GM21360 (cell line): Measurements from ENCODE around the gene ITPR1.

ENCODE experiments used
- ATAC-seq: cut with Tn5 transposase; IDR thresholded peaks from one replicate; pipeline ENCODE4 v1.9.1; 2021; ENCODE audit warnings: mild to moderate bottlenecking, moderate library complexity; ENCODE audit not compliant: unreplicated experiment

Gene ITPR1

DNA sequence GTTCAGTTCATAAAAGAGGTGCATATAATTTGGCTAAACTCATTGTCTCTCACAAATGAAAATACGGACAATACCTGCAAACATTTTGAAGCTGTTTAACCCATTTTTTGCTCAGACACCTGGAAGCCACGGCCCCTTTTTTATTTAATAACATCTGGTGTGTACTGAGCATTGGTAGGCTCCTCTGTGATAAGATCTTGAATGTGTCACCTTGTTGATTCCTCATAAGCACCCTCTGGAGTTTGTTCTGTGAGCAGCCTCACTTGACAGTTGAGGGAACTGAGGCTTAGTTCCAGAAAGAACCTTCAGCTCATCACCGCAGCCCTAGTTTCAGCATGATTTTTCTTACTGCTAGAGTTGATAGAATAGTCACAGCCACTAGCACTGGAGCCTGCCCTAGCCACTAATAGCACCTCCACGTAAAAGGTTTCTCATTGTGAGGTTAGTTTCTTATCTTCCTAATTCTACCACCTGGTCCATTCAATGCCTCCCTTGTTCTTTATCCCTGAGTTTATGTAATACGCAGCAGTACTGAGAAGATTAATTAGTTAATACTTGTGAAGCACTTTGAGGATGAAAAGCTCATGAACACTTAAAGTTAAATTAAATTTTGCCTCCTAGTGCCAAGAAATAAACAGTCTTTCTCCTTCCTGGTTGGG is 71.9 kb downstream of the ITPR1 start:
- ATAC-seq = no peak

DNA sequence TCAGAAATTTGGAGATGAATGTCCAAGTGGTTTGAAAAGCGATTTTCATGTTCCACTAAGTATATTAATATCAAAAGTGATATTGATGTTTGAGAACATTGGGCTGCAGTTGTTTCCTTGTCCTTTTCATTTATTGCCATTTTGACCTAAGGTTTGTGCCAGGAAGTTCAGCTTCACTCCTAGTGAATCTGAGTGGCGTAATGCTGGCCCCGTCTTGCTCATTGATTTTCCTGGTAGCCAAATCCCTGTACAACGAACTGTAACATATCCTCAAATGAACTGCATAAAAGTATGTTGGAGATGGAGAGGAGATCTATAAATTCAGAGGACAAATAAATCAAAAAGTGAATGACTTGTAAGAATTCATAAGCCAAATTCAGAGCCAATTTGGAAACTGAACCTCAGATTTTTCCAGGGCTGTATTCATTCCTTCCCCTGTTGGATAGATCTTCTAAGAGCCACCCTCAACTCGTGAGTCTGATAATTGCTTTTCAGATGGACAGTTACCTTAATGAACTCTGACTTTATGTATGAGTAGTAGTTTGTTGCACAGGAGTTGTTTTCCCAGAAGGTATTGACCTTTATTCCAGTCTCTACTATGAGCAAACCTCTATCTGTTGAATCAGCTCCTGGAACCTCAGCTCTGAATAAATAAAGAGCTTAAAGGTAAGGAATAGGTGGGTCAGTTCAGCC is 72.8 kb downstream of the ITPR1 start:
- no peak for ATAC-seq

DNA sequence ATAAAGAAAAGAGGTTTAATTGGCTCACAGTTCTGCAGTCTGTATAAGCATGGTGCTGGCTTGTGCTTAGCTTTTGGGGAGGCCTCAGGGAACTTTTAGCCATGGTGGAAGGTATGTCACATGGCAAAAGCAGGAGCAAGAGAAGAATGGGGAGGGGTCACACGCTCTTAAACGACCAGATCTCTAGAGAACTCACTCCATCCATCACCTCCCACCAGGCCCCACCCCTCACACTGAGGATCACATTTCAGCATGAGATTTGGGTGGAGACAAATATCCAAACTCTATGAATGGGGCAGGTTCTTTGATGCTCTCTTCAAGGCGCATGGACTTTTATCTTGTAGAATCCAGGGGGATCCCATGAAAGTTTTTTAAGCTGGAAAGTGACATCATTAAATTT is 75.7 kb downstream of the ITPR1 start:
- no peak for ATAC-seq

DNA sequence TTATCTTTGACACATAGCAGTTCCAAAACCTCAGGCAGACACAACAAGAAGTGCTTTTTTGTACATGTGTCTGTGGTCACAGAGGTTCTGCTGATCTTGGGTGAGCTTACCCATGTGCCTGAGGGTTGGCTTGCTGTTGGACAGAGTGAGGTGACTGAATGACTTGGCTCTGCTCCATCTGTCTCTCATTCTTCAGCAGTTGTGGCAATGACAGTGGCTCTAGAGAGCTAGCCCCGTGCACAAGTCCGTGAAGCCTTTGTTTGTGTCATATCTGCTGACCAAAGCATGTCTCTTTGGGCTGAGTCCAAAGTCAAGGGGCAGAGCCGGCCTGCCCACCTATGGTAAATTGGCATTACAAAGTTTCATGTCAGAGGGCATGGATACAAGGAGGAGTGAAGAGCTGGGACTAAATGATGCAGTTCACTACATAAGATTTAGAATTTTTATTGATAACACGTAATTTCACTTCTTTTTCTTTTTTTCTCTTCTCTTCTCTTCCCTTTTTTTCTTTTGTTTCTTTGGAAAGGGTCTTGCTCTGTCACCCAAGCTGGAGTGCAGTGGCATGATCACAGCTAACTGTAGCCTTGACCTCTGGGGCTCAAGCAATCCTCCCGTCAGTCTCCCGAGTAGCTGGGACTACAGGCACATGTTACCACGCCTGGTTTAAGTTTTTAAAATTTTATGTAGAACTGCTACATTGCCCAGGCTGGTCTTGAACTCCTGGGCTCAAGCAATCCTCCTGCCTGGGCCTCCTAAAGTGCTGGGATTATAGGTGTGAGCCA is 77.9 kb downstream of the ITPR1 start:
- no peak for ATAC-seq

DNA sequence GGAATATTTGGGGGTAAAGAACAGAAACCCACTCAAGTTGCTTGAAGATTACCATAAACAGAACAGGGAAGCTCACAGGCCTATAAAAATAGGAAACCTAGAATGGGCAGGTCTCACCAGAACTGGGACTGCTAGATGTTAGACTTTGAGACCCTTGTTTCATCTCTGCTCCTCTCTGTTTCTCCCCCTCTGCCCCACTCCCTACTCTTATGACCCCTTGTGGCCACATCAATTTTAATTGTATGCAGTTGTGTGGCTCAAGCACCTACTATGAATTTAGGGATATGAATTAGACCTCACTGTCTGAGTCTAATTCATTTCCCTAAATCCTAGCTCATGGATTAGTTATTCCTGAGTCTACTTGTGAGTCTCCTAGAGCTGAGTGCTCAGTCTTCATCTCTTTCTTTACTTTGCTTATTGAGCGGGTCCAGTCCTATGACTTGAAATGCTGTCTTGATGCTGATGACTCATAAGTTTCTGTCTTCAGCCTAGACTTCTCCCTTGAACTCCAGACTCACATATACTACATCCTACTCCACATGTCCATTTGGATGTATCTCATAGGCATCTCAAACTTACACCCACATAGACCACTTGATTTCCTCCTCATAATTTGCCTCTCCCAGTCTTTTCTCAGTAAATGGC is 78.7 kb downstream of the ITPR1 start:
- no peak for ATAC-seq

DNA sequence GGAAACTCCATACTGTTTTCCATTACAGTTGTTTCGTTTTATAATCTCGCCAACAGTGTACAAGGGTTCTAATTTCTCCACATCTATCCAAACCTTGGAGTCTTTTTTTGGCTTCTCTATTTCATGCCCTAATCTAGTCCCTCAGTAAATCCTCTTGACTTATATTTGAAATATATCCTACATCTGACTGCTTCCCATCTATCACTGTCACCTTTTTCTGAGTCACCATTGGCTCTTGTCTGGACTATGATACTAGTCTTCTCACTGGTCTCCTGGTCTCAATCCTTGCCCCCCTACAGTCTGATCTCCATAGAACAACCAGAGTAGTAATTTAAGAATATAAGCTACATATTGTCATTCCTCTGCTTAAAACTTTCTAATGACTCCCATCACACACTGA is 80.0 kb downstream of the ITPR1 start:
- ATAC-seq = no peak

DNA sequence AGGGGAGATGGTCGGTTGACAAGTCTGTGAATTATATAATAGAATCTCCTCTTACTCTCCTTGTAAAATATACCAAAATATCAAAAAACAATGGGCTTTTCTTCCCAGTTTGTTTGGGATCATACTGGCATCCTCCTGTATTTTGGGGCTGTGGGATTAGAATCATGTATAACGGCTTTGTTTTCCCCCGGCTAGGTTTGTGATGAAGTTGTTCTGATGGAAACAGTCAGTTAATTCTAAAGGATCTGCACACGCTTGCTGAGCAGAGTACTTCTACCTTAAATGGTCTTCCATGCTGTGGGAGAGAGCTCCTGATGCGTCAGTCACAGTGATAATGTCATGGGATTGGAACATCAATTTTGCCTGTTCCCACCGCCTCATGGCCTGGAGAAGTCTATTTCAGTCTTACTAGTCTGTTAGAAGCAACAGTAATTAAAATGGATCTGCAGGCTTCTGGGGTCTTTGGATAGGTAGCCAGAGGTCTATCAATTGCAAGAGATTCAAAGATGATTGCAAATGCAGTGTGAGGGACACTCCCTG is 81.3 kb downstream of the ITPR1 start:
- ATAC-seq = no peak

DNA sequence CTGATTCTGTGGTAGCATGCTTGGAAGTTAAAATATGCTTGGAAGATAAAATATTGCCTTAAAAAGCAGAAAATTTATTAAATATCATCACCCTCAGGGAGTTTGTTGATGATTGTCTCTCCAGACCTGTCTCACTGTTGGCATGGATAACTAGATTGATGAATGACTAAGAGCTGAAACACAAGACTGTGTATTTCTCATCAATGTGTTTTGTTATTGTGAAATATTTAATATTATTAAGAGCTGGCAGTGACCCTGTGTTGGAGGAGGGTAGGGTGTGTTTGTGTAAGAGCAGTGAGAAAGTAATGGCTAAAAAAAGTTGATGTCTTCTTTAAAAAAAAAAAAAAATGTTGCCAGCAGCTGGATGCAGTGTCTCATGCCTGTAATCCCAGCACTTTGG is 82.2 kb downstream of the ITPR1 start:
- ATAC-seq = no peak

DNA sequence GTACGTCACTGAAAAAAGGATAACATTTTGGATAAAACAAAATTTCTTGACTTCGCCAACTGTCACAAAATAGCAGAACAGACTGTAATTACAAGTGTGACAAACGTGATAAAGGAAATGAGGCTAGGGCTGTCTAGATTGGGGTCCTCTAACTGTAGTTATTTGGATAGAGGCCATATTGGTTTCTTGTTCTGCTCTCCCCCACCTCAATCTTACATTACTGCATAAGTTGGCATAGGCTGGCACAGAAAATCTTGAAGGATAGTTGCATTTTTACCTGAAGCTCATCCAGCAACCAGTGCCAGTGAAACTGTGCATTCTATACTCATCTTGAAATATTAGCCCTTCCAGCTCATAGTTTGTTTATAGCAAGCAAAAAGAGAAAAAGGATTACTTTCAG is 84.6 kb downstream of the ITPR1 start:
- ATAC-seq = no peak

DNA sequence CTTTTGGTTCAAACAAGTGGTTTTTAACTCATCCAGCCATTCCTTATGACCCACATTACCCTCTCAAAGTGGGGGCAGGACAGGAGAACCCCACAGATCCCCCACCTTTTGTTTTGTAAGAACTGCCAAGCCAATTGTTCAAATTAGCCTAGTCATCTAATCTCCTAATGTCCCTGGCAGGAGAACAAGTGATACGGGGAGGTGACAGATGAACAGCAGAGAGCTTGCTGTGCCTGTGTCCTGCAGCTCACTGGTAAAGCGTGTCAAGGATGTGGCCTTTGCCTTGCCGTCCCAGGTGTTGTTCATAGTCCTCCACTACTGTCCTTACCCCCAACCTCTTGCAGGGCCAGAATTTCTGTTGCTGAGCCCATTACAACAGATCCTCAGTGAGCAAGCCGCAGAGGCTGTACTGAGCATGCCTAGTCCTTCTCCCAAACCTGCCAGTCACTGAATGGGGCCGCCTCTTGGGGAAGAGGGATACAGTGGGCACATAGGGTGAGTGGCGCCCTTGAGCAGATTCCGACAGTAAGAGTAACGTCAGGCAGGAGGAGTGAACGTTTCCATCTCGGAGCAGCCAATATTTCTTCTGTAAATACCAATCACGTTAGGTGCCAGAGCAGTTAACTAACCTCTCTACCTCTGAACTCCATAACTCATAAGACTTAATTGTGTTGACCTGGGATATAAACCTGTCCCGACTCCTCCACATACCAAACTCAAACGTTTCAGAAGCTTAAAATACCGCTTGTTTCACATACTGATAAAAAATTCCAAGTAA is 87.4 kb downstream of the ITPR1 start:
- no peak for ATAC-seq

DNA sequence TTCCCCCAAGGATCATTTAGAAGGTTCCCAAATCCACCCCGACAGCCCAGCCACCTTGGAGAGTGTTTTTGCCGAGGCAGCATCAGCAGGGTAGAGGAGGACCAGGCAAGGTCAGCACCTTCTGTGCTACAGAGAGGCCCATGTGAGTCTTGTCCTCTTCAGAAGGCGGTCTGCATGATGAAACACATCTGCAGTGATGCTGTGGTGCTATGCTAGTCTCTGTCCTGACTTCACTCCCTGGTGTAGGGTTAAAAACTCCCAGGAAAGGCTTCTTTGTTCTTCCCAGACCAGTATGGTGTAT is 87.9 kb downstream of the ITPR1 start:
- ATAC-seq = no peak

DNA sequence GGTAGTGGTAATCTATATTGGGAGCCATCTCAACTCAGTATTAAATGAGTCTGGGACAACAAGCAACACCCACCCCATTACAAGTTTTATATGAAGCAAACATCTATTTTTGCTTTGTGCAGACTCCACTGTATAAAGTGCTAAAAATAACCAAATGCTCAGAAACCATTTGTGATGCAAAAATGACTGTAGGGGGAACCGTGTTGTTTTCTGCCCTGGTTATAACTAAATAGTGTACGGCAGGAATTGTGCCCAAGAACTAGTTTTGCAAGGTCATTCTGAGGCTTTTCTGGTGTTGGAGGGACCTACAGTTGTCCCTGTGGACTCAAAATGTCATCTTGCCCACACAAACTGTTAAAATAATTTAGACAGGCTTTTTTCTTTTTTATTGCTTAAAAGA is 88.3 kb downstream of the ITPR1 start:
- ATAC-seq = no peak

DNA sequence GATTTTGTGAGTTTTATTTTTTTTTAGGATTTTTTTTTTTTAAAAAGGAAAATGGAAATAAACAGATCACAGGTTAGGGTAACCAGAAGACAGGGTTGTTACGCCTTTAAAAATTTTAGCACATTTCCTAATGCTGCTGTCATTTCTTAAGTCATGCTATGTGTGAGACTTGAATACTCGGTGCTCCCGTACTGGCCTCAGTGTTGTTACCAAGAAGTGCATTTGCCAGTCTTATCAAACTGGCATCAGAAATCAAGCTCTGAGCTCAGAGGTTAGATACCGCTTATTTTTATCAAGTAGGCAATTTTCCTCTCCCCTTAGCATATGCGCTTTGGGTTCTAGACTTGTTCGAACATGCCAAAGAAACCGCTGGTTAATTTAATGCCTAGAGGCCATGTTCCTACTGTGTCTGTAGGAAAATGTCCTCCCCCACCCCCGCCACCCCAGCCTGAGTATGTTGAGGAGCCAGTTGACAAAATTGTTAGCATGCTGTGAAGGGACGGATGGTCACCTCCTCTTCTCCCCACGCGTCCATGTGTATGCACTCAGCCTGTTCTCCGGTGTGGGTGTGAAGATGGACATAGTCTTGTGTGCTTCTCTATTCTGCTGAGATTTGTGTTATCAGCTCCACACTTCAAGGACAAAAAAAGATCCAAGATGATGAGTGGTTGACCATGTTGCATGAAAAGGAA is 88.9 kb downstream of the ITPR1 start:
- ATAC-seq = no peak

DNA sequence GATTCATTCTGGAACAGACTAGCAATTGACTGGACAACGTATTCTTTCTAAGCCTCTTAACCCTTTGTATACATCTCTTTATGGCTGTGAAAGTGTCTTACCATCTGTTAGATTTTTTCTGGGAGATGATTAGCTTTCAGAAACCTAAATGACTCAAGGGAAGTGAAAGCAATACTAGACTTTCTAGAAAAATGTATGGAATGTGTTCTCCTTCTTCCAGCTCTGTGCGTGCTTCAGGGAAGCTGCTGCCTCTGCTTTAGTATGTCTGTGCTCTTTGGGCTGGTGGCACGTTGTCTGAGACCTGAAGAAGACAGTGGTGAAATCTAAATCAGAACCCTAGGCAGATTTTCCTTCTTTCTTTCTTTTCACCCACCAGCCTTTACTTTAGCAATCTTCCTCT is 89.5 kb downstream of the ITPR1 start:
- ATAC-seq = no peak

DNA sequence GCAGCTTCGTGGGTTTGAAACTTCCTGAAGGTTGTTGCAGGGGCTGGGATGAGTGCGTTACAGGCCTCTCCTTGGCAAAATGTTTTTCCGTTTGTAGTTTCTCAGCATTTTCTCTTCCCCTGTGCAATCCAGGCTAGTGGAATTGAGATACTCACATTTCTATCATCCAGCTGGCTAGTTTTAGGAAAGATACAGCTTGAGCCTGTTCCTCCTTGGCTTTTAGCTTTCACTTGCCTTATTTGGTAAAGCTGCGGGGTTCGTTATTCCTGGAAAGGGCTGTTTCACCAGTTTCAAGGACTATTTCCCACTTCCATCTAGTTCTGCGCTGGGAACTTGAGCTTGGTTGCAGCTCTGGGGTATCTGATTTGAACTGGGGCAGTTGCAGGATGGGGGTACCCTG is 90.3 kb downstream of the ITPR1 start:
- no peak for ATAC-seq

DNA sequence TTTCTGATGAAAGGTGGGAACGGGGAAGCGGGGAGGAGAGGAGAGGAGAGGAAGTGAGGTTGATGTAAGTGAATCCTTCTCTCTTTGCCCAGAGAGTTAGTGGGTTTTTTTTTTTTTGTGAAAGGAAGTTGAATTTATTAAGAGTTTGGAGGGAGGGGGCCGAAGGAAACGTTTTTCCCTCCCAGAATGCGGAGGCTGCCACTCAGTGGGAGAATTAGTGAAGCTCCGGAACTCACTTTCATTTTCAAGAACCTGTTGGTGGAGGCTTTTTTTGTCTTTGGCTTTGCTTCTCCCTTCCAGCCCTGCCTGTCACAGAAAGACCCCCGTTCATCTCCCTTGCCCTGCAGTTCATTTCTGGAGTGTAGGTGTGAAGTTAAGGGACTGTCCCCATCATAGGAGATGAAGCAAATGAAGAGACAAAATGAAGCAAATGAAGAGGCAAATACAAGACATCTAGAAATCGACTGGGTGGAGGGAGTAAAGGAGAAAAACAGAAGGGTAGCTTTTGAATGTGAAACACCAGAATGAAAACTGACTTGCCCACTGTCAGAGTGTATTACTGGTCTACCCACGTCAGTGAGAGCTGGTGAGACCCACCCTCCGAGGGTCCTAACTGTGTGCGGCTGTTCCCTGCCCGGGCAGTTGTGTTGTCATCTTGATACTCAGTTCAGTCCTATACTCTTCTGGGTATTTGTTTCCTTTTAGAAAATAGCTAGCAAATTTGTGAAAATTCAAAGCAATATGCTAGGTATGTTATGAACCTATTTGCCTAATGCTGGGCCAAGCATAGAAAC is 91.5 kb downstream of the ITPR1 start:
- peak; percentile 60 for ATAC-seq

DNA sequence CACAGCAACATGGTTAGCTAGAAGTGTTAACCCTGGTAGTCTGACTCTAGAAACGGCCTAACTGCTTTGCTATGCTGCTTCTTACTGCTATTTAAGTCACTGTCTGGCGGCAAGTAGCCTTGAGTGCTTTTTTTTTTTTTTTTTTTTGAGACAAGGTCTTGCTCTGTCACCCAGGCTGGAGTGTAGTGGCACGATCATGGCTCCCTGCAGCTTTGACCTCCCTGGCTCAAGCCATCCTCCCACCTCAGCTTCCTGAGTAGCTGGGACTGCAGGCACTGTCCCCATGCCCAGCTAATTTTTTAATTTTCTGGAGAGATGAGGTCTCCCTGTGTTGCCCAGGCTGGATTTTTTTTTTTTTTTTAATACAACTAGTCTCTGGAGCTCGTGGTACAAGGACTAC is 93.2 kb downstream of the ITPR1 start:
- no peak for ATAC-seq

DNA sequence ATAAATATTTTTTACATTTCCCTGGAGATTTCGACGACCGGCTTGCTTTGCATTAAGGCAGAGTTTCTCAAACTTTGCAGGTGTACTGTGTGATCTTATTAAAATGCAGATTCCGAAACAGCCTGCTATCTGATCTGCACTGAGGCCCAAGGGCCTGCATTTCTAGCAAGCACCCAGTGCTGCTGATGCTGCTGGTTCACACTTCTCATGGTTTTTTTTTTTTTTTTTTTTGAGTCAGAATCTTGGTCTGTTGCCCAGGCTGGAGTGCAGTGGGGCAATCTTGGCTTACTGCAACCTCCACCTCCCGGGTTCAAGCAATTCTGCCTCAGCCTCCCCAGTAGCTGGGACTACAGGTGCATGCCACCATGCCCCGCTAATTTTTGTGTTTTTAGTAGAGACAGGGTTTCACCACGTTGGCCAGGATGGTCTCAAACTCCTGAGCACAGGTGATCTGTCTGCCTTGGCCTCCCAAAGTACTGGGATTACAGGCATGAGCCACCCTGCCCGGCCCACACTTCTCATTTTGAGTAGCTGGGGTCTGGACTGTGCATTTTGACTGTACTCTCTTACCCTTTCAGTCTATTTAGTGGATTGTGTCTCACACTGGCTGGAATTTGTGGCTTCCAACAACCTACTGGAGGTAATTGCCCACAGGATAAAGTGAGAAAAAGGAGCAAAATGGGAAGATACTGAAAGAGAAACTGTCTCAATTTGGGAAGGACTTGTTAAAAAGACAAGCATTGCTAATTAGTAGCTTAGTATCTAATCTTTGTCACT is 94.1 kb downstream of the ITPR1 start:
- ATAC-seq = no peak

DNA sequence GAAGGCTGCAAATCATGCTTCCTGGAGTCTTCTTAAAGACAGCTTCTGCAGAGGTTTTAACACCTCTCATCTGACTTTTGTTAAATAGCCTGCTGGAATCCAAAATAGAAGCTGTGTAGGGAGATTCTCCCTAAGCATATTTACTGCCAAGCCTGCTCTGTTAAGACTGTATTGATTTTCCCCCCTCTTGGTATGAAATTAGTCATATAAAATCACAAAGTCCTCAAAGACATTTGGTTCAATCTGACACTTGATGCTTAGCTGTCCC is 94.6 kb downstream of the ITPR1 start:
- no peak for ATAC-seq
